HUES64 (cell line): ENCODE results near the gene KCNE1.

Experiments used
- H3K27ac ChIP-seq: 2 replicates; pipeline ENCODE4 v1.7.0; 2013; ENCODE audit warnings: low read depth, low read length, inconsistent platforms
- H3K27me3 ChIP-seq: 2 replicates; pipeline ENCODE4 v1.6.1; 2013; ENCODE audit warnings: mild to moderate bottlenecking, low read length; ENCODE audit not compliant: insufficient read depth
- H3K36me3 ChIP-seq: 2 replicates; pipeline ENCODE4 v1.6.1; 2013; ENCODE audit warnings: mild to moderate bottlenecking, low read length; ENCODE audit not compliant: insufficient read depth
- H3K4me1 ChIP-seq: 2 replicates; pipeline ENCODE4 v1.6.1; 2013; ENCODE audit warnings: mild to moderate bottlenecking, low read length, moderate library complexity; ENCODE audit not compliant: insufficient read depth
- H3K4me3 ChIP-seq: 2 replicates; pipeline ENCODE4 v1.5.1; 2013; ENCODE audit warnings: mild to moderate bottlenecking, low read length, moderate library complexity
- H3K9ac ChIP-seq: 2 replicates; pipeline ENCODE4 v1.6.1; 2013; ENCODE audit warnings: mild to moderate bottlenecking, low read depth, low read length
- H3K9me3 ChIP-seq: 2 replicates; pipeline ENCODE4 v1.6.1; 2013; ENCODE audit warnings: low read depth, low read length; ENCODE audit not compliant: insufficient read depth
- WGBS: fragments of 150-250, 120-280 bp; methylation state at CpG from one replicate; pipeline ENCODE4 v1.1.7; 2013; ENCODE audit warnings: missing lambda C conversion rate; 5-methylcytosine and 5-hydroxymethylcytosine counted together

The KCNE1 gene

DNA sequence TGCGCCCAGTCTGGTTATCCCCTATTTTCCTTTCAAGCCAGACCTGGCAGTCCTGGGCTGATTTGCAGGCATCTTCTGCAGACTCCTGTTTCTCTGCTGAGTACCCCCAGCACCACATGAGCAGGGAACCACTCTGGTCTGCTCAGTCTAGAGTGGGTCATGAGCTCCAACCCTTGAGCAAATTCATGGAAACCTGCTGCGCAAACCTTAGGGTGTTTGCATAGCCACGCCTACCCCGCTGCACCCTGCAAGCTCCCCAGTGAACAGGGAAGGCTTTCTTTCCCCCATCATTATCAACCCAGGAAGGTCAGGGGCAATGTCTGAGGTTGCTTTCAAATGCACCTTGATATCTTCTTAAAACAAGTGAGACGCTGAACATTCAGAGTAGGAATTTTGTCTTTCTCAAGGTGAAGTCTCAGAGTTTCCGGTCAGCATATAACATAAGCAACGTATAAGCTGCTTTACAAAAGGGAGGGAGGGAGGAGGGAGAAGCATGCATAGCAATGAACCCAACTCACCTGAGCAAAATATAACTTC lies 11.1 kb upstream of the KCNE1 start:
- peaks cover 56% of the 10 kb centered on the region for H3K4me1 ChIP-seq
- 87% methylated on average over 7 of the region's 7 CpGs for WGBS

DNA sequence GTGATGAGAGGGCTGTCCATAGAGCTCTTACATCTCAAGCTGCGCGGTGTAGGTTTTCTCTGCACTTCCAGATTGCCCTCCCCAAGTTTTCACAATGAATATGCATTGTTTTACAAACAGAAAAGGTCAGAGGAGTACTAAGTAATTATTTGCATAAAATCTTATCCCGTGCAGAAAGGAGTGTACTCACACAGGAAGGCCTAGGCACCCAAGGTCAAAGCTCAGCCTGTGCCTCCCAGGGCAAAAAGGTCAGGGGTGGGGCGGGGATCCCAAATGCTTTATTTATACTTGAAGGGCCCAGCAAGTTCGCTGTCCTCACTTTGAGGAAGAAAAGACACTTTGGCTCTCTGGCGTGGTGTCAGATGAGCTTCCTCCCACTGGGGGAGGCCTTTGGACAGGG lies 10.3 kb upstream of the KCNE1 start:
- Histone ChIP-seq H3K36me3 (no peaks in the 10 kb centered on the region), H3K27ac (no peak overlapping the region), H3K27me3 (0 out of 2 replicates have a peak, but pooled peaks cover 3% of the 10 kb centered on the region), H3K9ac (no peak overlapping the region), H3K4me3 (no peak overlapping the region), H3K9me3 (no peaks in the 10 kb centered on the region), H3K4me1 (peaks cover 54% of the 10 kb centered on the region)
- 65% methylated on average over 5 of the region's 6 CpGs for WGBS

More for the DNA sequence above, 11.1 kb upstream of the KCNE1 start:
- Histone ChIP-seq H3K36me3 (no peaks in the 10 kb centered on the region), H3K27ac (no peak overlapping the region), H3K9me3 (no peaks in the 10 kb centered on the region), H3K4me3 (no peak overlapping the region), H3K27me3 (0 out of 2 replicates have a peak, but pooled peaks cover 3% of the 10 kb centered on the region), H3K9ac (no peak overlapping the region)

- H3K9me3 ChIP-seq = no peaks in the 10 kb centered on the region
- H3K4me3 ChIP-seq = no peak overlapping the region
- no peak overlapping the region for H3K9ac ChIP-seq
- 0 out of 2 replicates have a peak, but pooled peaks cover 3% of the 10 kb centered on the region for H3K27me3 ChIP-seq
- H3K27ac ChIP-seq = no peak overlapping the region
- 95% methylated on average over 7 of the region's 7 CpGs for WGBS
- no peaks in the 10 kb centered on the region for H3K36me3 ChIP-seq
- H3K4me1 ChIP-seq = peaks cover 48% of the 10 kb centered on the region
Observed at GRCh38 chr21:34521561-34521960, 9.6 kb upstream of the KCNE1 start.

- Histone ChIP-seq H3K9ac (no peak overlapping the region), H3K4me3 (no peak overlapping the region), H3K27ac (no peak overlapping the region), H3K27me3 (0 out of 2 replicates have a peak, but pooled peaks cover 3% of the 10 kb centered on the region), H3K36me3 (no peaks in the 10 kb centered on the region), H3K4me1 (peaks cover 42% of the 10 kb centered on the region), H3K9me3 (no peaks in the 10 kb centered on the region)
- 80% methylated on average over 19 of the region's 20 CpGs for WGBS
Observed at GRCh38 chr21:34520764-34521508, 8.9 kb upstream of the KCNE1 start.

DNA sequence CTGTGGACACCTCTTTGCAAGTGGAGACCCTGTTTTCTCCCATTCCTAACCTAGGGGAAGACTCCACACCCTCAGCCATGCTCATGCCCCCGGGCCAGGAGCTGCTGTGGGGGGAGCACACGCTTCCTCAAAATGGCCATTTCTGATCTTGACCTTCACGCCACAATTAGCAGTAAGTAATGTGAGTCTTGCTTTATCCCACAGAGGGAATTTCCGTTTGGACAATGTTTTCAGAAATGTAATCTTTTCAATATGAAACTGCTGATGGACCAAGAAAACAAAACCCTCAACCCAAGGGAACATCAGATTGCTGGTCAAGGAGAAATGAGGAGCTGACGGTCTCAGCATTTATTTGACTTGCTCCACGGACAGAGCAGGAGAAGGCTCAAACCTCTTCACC lies 8.3 kb upstream of the KCNE1 start:
- H3K9me3 ChIP-seq = no peaks in the 10 kb centered on the region
- H3K27me3 ChIP-seq = 0 out of 2 replicates have a peak, but pooled peaks cover 2% of the 10 kb centered on the region
- H3K4me3 ChIP-seq = no peak overlapping the region
- H3K27ac ChIP-seq = no peak overlapping the region
- 91% methylated on average over 6 of the region's 6 CpGs for WGBS
- H3K4me1 ChIP-seq = peaks cover 36% of the 10 kb centered on the region
- H3K36me3 ChIP-seq = no peaks in the 10 kb centered on the region
- no peak overlapping the region for H3K9ac ChIP-seq

DNA sequence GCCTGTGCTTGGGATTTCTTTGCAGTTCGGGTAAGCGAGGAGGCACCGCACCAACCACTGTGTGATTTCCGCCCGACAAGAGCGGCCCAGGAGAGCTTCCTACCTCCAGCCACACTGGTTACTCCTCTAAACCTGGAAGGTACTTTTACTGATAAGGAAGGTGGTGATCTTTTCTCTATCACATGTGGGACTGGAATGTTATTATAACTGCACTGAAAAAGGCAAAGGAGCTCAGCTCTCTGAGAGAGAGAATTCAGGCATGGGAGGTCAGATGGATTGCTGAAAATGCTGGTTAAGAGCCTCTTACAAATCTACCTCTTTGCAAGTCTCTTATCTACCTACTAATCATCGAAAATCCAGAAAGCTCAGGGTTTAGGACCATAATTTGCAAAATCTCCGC lies 7.7 kb upstream of the KCNE1 start:
- 94% methylated on average over 8 of the region's 8 CpGs for WGBS
- H3K4me1 ChIP-seq = peaks cover 30% of the 10 kb centered on the region
- no peaks in the 10 kb centered on the region for H3K36me3 ChIP-seq
- H3K9ac ChIP-seq = no peak overlapping the region
- H3K27ac ChIP-seq = no peak overlapping the region
- no peaks in the 10 kb centered on the region for H3K9me3 ChIP-seq
- H3K27me3 ChIP-seq = no peaks in the 10 kb centered on the region
- no peak overlapping the region for H3K4me3 ChIP-seq

DNA sequence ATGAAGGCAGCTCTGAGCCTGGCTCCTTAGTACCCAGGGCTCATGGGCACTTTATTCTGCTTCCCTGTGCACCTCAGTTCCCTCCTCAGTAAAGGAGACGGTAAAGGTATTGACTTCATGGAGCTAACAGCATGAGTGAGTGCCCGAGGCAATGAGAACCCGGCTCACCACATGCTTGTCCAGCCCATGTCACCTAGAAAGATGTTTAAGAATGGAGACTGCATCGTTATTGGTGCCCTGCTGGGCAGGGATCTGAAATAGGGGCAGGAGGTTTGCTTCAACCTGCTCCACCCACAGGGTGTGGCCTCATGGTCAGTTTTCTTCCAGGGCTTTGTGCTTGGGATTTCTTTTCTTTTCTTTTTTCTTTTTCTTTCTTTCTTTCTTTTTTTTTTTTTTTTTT lies 7.0 kb upstream of the KCNE1 start:
- no peaks in the 10 kb centered on the region for H3K9me3 ChIP-seq
- WGBS = 81% methylated on average over 4 of the region's 4 CpGs
- no peak overlapping the region for H3K27ac ChIP-seq
- no peaks in the 10 kb centered on the region for H3K36me3 ChIP-seq
- peaks cover 23% of the 10 kb centered on the region for H3K4me1 ChIP-seq
- H3K4me3 ChIP-seq = no peak overlapping the region
- H3K9ac ChIP-seq = no peak overlapping the region
- no peaks in the 10 kb centered on the region for H3K27me3 ChIP-seq

- no peak overlapping the region for H3K4me3 ChIP-seq
- H3K4me1 ChIP-seq = peaks cover 20% of the 10 kb centered on the region
- no peaks in the 10 kb centered on the region for H3K27me3 ChIP-seq
- H3K36me3 ChIP-seq = no peaks in the 10 kb centered on the region
- H3K27ac ChIP-seq = no peak overlapping the region
- no peak overlapping the region for H3K9ac ChIP-seq
- H3K9me3 ChIP-seq = no peaks in the 10 kb centered on the region
- 94% methylated on average over 5 of the region's 5 CpGs for WGBS
Observed at GRCh38 chr21:34518301-34518700, 6.3 kb upstream of the KCNE1 start.

GRCh38 chr21:34517491-34518245 lies 5.7 kb upstream of the KCNE1 start:
- Histone ChIP-seq H3K27me3 (no peaks in the 10 kb centered on the region), H3K4me3 (no peak overlapping the region), H3K36me3 (no peaks in the 10 kb centered on the region), H3K27ac (no peak overlapping the region), H3K9me3 (no peaks in the 10 kb centered on the region), H3K4me1 (peaks cover 14% of the 10 kb centered on the region), H3K9ac (no peak overlapping the region)
- 91% methylated on average over 22 of the region's 22 CpGs for WGBS

GRCh38 chr21:34517039-34517438 lies 5.0 kb upstream of the KCNE1 start:
- Histone ChIP-seq H3K36me3 (no peaks in the 10 kb centered on the region), H3K9me3 (no peaks in the 10 kb centered on the region), H3K9ac (no peak overlapping the region), H3K27me3 (no peaks in the 10 kb centered on the region), H3K4me1 (0 out of 2 replicates have a peak, but pooled peaks cover 9% of the 10 kb centered on the region), H3K27ac (no peak overlapping the region), H3K4me3 (no peak overlapping the region)
- WGBS = 84% methylated on average over 5 of the region's 5 CpGs

DNA sequence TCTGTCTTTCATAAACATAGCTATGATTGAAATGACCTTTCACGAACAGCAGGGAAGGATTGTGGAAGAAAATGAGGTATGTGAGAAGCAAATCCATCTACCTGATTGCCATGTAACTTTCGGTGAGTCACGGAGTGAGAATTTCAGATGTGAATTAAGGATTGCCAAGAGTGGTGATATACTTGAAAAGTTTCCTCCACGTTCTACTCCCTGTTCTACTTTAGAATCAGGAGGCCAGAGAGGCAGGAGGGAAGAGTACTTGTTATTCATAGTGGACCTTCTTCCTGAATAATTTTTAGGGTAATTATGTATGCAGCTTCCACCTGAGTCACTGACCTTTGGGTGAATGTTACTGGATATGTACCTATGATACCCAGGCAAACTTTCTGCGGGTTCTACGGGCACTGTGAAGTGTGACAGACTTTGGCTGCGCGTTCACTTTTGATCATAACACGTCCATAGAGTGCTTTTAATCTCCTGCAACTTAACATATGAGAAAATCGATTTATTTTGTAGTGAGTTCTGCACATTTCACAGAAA lies 2.6 kb upstream of the KCNE1 start:
- Histone ChIP-seq H3K27ac (no peak overlapping the region), H3K4me3 (no peak overlapping the region), H3K27me3 (no peaks in the 10 kb centered on the region), H3K9ac (no peak overlapping the region), H3K9me3 (no peaks in the 10 kb centered on the region), H3K36me3 (no peaks in the 10 kb centered on the region), H3K4me1 (no peaks in the 10 kb centered on the region)
- WGBS = 92% methylated on average over 10 of the region's 10 CpGs
